ENCODE data around the gene AURKB. TPM values are rescaled to one million over a fixed set of nuclear protein-coding genes. Genes with fewer than 3 reads are reported as not detected.

AURKB gene
- total and polyA plus RNA-seq, 2 of the 13 experiments (the other 11 are each of a cell fraction or from before 2014, with no cell fraction given), result 29.5 to 75.3 TPM

GRCh38 chr17:8185582-8186445 is 24.6 kb downstream of the AURKB start (continued):
- TF ChIP-seq ARID2 (CRISPR knock-in tag; IDR thresholded peaks at IDR 0.05; ENCODE audit: borderline replicate concordance) (peak; percentile 24; the same call in 1 of the 2 replicates), E2F1 (CRISPR knock-in tag; IDR thresholded peaks at IDR 0.05) (no peak), SMAD1 (CRISPR knock-in tag; IDR thresholded peaks at IDR 0.05; ENCODE audit: borderline replicate concordance, low read depth) (no peak), ERF (CRISPR knock-in tag; IDR thresholded peaks at IDR 0.05) (0 out of 2 replicates have a peak, but pooled peaks have one; percentile 13), MLX (CRISPR knock-in tag; IDR thresholded peaks at IDR 0.05) (peak; percentile 57; the same call in 1 of the 2 replicates), ZNF616 (CRISPR knock-in tag; IDR thresholded peaks at IDR 0.05; ENCODE audit: low read depth) (no peak), MTA1 (CRISPR knock-in tag; IDR thresholded peaks at IDR 0.05; ENCODE audit: borderline replicate concordance) (0 out of 2 replicates have a peak, but pooled peaks have one; percentile 36), NR2C2 (CRISPR knock-in tag; IDR thresholded peaks at IDR 0.05; ENCODE audit: borderline replicate concordance) (no peak), ISL2 (CRISPR knock-in tag; IDR thresholded peaks at IDR 0.05) (peak; percentile 26; the same call in 1 of the 2 replicates), SALL2 (CRISPR knock-in tag; IDR thresholded peaks at IDR 0.05) (peak; percentile 52; the same call in 1 of the 2 replicates), NAIF1 (CRISPR knock-in tag; IDR thresholded peaks at IDR 0.05; ENCODE audit: borderline replicate concordance) (no peak), REST (IDR thresholded peaks at IDR 0.05; ENCODE audit: borderline replicate concordance in 1 of 2, low read depth in 1 of 2, low read length in 2 of 2) (no peak), CHCHD3 (CRISPR knock-in tag; IDR thresholded peaks at IDR 0.05) (no peak), ZNF274 (CRISPR knock-in tag; IDR thresholded peaks at IDR 0.05) (no peak), ZNF7 (CRISPR knock-in tag; IDR thresholded peaks at IDR 0.05) (no peak), PLSCR1 (CRISPR knock-in tag; IDR thresholded peaks at IDR 0.05; ENCODE audit: borderline replicate concordance) (no peak), ZBTB26 (CRISPR knock-in tag; IDR thresholded peaks at IDR 0.05; ENCODE audit: borderline replicate concordance) (peak; percentile 50; the same call in 1 of the 2 replicates), ZSCAN30 (CRISPR knock-in tag; IDR thresholded peaks at IDR 0.05) (no peak), ZFP1 (CRISPR knock-in tag; IDR thresholded peaks at IDR 0.05) (no peak), SYNCRIP (IDR thresholded peaks at IDR 0.05; ENCODE audit: insufficient read depth, low read depth, low read length) (no peak), MEIS2 (CRISPR knock-in tag; IDR thresholded peaks at IDR 0.05) (0 out of 2 replicates have a peak, but pooled peaks have one; percentile 40), ZNF709 (CRISPR knock-in tag; IDR thresholded peaks at IDR 0.05) (no peak)

Data from HepG2 (cell line).